ENCODE measurements around the gene CYB561. TPM values are rescaled to one million over a fixed set of nuclear protein-coding genes. Genes with fewer than 3 reads are reported as not detected.

The CYB561 gene
- total RNA-seq, 1 experiment from 2014 or later = 57.2 TPM

DNA sequence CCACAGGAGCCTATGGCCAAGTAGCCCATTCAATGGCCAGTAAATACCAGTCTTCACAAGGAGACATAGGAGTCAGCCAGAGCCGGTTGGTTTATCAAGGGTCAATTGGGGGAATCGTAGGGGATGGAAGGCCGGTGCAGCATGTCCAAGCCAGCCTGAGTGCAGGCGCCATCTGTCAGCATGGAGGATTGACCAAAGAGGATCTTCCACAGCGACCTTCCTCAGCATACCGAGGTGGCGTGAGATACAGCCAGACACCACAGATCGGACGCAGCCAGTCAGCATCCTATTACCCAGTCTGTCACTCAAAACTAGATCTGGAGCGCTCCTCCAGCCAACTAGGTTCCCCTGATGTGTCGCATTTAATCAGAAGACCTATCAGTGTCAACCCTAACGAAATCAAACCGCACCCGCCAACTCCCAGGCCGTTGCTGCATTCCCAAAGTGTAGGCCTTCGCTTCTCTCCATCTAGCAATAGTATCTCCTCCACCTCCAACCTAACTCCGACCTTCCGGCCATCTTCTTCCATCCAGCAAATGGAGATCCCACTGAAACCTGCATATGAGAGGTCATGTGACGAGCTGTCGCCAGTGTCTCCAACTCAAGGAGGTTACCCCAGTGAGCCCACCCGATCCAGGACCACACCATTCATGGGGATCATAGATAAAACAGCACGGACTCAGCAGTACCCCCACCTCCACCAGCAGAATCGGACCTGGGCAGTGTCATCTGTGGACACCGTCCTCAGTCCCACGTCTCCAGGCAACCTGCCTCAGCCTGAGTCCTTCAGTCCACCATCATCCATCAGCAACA is 25.0 kb downstream of the CYB561 start:
- Mint-ChIP-seq H3K4me1 (ENCODE audit: insufficient read depth, unreplicated experiment) (peaks cover 11% of the 10 kb centered on the region), H3K4me3 (ENCODE audit: unreplicated experiment) (no peak overlapping the region), H3K9me3 (ENCODE audit: unreplicated experiment) (no peaks in the 10 kb centered on the region), H3K27me3 (ENCODE audit: insufficient read depth, unreplicated experiment) (no peaks in the 10 kb centered on the region), H3K36me3 (ENCODE audit: insufficient read depth, unreplicated experiment) (peaks cover 29% of the 10 kb centered on the region), H3K27ac (ENCODE audit: low read depth, unreplicated experiment) (no peak overlapping the region)
- no peak for DNase-seq (ENCODE audit: unreplicated experiment)
- ChIA-PET POLR2A (no interaction called here), CTCF (interaction anchor here (0.6 to 1.4 kb wide), 2 partner anchors 14 to 108 kb away, joined by 3 read pairs; no protein-coding TSS in a partner anchor)
- TF ChIP-seq CTCF (IDR thresholded peaks at IDR 0.05; ENCODE audit: unreplicated experiment) = no peak
- intact Hi-C loops (cut with micrococcal nuclease) = no loop called here
- no TSS peak for BruUV-seq (replicated peaks)

DNA sequence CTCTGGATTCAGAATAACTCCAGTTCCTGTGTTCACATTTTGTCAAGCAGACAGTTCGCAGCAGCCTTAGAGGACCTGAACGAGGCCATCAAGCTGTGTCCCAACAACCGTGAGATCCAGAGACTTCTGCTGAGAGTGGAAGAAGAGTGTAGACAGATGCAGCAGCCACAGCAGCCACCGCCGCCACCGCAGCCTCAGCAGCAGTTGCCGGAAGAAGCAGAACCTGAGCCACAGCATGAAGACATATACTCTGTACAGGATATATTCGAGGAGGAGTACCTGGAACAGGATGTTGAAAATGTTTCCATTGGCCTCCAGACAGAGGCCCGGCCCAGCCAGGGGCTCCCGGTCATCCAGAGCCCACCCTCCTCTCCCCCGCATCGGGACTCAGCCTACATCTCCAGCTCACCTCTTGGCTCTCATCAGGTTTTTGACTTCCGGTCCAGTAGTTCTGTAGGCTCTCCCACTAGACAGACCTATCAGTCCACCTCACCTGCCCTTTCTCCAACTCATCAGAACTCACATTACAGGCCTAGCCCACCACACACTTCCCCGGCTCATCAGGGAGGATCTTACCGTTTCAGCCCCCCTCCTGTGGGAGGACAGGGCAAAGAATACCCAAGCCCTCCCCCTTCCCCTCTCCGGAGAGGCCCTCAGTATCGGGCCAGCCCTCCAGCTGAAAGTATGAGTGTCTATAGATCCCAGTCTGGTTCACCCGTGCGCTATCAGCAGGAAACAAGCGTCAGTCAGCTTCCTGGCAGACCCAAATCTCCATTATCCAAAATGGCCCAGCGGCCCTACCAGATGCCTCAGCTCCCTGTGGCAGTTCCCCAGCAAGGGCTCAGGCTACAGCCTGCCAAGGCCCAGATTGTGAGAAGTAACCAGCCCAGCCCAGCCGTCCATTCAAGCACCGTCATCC is 25.9 kb downstream of the CYB561 start:
- DNase-seq (ENCODE audit: unreplicated experiment) = no peak
- POLR2A ChIA-PET = interaction anchor here (0.6 kb wide), 1 partner anchor 125 kb away, joined by 3 read pairs; no protein-coding TSS in a partner anchor
- Mint-ChIP-seq H3K4me1 (ENCODE audit: insufficient read depth, unreplicated experiment) (peaks cover 11% of the 10 kb centered on the region), H3K4me3 (ENCODE audit: unreplicated experiment) (no peak overlapping the region), H3K27ac (ENCODE audit: low read depth, unreplicated experiment) (no peak overlapping the region), H3K9me3 (ENCODE audit: unreplicated experiment) (no peaks in the 10 kb centered on the region), H3K36me3 (ENCODE audit: insufficient read depth, unreplicated experiment) (peaks cover 36% of the 10 kb centered on the region), H3K27me3 (ENCODE audit: insufficient read depth, unreplicated experiment) (no peaks in the 10 kb centered on the region)
- CTCF ChIA-PET = interaction anchor here (0.6 to 3.6 kb wide), 4 partner anchors 9 to 192 kb away, joined by 3 to 21 read pairs (median 3); no protein-coding TSS in a partner anchor
- intact Hi-C loops (cut with micrococcal nuclease) = no loop called here
- no TSS peak for BruUV-seq (replicated peaks)
- no peak for TF ChIP-seq CTCF (IDR thresholded peaks at IDR 0.05; ENCODE audit: unreplicated experiment)

GRCh38 chr17:63419398-63419797 is 26.7 kb downstream of the CYB561 start:
- Mint-ChIP-seq H3K4me3 (ENCODE audit: unreplicated experiment) (no peak overlapping the region), H3K27ac (ENCODE audit: low read depth, unreplicated experiment) (no peak overlapping the region), H3K4me1 (ENCODE audit: insufficient read depth, unreplicated experiment) (peaks cover 11% of the 10 kb centered on the region), H3K27me3 (ENCODE audit: insufficient read depth, unreplicated experiment) (no peaks in the 10 kb centered on the region), H3K36me3 (ENCODE audit: insufficient read depth, unreplicated experiment) (peaks cover 44% of the 10 kb centered on the region), H3K9me3 (ENCODE audit: unreplicated experiment) (no peaks in the 10 kb centered on the region)
- BruUV-seq (replicated peaks) = no TSS peak
- intact Hi-C loops (cut with micrococcal nuclease) = no loop called here
- ChIA-PET CTCF (interaction anchor here (1.4 to 3.6 kb wide), 3 partner anchors 8 to 193 kb away, joined by 3 to 21 read pairs (median 3); no protein-coding TSS in a partner anchor), POLR2A (interaction anchor here (0.7 kb wide), 1 partner anchor 609 kb away, joined by 3 read pairs; no protein-coding TSS in a partner anchor)
- no peak for TF ChIP-seq CTCF (IDR thresholded peaks at IDR 0.05; ENCODE audit: unreplicated experiment)
- no peak for DNase-seq (ENCODE audit: unreplicated experiment)

GRCh38 chr17:63418540-63418939 is 27.6 kb downstream of the CYB561 start:
- ChIA-PET POLR2A (interaction anchor here (0.7 kb wide), 1 partner anchor 608 kb away, joined by 3 read pairs; no protein-coding TSS in a partner anchor), CTCF (interaction anchor here (0.5 to 3.6 kb wide), 3 partner anchors 8 to 16 kb away, joined by 3 to 21 read pairs (median 11); no protein-coding TSS in a partner anchor)
- Mint-ChIP-seq H3K4me1 (ENCODE audit: insufficient read depth, unreplicated experiment) (peaks cover 7% of the 10 kb centered on the region), H3K4me3 (ENCODE audit: unreplicated experiment) (no peak overlapping the region), H3K27ac (ENCODE audit: low read depth, unreplicated experiment) (no peak overlapping the region), H3K9me3 (ENCODE audit: unreplicated experiment) (no peaks in the 10 kb centered on the region), H3K27me3 (ENCODE audit: insufficient read depth, unreplicated experiment) (no peaks in the 10 kb centered on the region), H3K36me3 (ENCODE audit: insufficient read depth, unreplicated experiment) (peaks cover 42% of the 10 kb centered on the region)
- intact Hi-C loops (cut with micrococcal nuclease) = no loop called here
- DNase-seq (ENCODE audit: unreplicated experiment) = no peak
- no TSS peak for BruUV-seq (replicated peaks)
- no peak for TF ChIP-seq CTCF (IDR thresholded peaks at IDR 0.05; ENCODE audit: unreplicated experiment)

Measured in MCF 10A (cell line).